GM12892 (cell line): ENCODE data around the gene WNT1.

Source experiments
- DNase-seq: peaks from one replicate; pipeline ENCODE4 v3.0.0; 2011; ENCODE audit not compliant: insufficient read length
- FAIRE-seq: peaks from 2 replicates; lab custom pipeline; 2011; peaks lifted over from hg19 to GRCh38; lab: Jason Lieb, UNC
- POLR2A ChIP-seq: IDR thresholded peaks from 2 replicates; pipeline ENCODE4 v1.6.1; 2011; ENCODE audit warnings: low read depth, low read length, control low read depth
- POLR2AphosphoS5 ChIP-seq: IDR thresholded peaks from 2 replicates; pipeline ENCODE4 v1.6.1; 2011; ENCODE audit warnings: low read depth, low read length, control low read depth
- TAF1 ChIP-seq: IDR thresholded peaks from 2 replicates; pipeline ENCODE4 v1.6.1; 2011; ENCODE audit warnings: low read depth, mild to moderate bottlenecking, control low read depth, low read length, borderline replicate concordance

The WNT1 gene

GRCh38 chr12:49027846-49028555 is 49.9 kb downstream of the WNT1 start:
- FAIRE-seq, result no peak
- no peak for TF ChIP-seq TAF1
- TF ChIP-seq POLR2A, result no peak
- no peak for TF ChIP-seq POLR2AphosphoS5
- no peak for DNase-seq

GRCh38 chr12:49028666-49029275 is 50.6 kb downstream of the WNT1 start:
- no peak for DNase-seq

GRCh38 chr12:49030119-49030518 is 52.0 kb downstream of the WNT1 start:
- FAIRE-seq (no peak), DNase-seq (no peak)
- TF ChIP-seq POLR2A (no peak), TAF1 (no peak), POLR2AphosphoS5 (no peak)

More at GRCh38 chr12:49028666-49029275, 50.6 kb downstream of the WNT1 start:
- no peak for FAIRE-seq
- no peak for TF ChIP-seq TAF1
- TF ChIP-seq POLR2AphosphoS5, result no peak
- TF ChIP-seq POLR2A, result no peak

GRCh38 chr12:49030714-49031572 is 52.8 kb downstream of the WNT1 start:
- FAIRE-seq (no peak), DNase-seq (peak; percentile 14)
- TF ChIP-seq POLR2A (peak; percentile 30; the same call in 1 of the 2 replicates), TAF1 (no peak), POLR2AphosphoS5 (no peak)

- no peak for FAIRE-seq
- no peak for TF ChIP-seq TAF1
- no peak for TF ChIP-seq POLR2A
- TF ChIP-seq POLR2AphosphoS5, result no peak
- DNase-seq, result no peak
These were observed 53.5 kb downstream of the WNT1 start for GRCh38 chr12:49031573-49032161.
